ENCODE results near the gene MAT2A.

DNA sequence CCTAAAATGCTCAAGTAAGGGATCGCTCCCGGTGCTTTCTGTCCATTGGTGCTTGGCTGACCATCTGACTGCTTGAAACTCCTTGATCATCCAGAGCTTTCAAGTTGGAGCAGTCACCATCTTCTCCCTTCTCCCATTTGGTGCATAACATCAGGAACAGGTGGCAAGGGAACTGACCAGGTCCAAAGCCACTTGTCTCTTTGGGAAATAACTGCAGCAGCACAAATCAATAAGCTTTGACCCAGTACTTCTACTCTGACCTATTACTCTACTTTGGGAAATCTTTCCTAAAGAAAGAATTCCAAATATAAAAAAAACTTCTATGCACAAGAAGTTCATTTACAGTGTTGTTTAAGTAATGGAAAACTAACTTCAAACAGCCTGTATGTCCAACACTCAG lies 10.6 kb upstream of the MAT2A start:
- TF ChIP-seq, protein P1, sequence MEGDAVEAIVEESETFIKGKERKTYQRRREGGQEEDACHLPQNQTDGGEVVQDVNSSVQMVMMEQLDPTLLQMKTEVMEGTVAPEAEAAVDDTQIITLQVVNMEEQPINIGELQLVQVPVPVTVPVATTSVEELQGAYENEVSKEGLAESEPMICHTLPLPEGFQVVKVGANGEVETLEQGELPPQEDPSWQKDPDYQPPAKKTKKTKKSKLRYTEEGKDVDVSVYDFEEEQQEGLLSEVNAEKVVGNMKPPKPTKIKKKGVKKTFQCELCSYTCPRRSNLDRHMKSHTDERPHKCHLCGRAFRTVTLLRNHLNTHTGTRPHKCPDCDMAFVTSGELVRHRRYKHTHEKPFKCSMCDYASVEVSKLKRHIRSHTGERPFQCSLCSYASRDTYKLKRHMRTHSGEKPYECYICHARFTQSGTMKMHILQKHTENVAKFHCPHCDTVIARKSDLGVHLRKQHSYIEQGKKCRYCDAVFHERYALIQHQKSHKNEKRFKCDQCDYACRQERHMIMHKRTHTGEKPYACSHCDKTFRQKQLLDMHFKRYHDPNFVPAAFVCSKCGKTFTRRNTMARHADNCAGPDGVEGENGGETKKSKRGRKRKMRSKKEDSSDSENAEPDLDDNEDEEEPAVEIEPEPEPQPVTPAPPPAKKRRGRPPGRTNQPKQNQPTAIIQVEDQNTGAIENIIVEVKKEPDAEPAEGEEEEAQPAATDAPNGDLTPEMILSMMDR (IDR thresholded peaks at IDR 0.05) = no peak
- TF ChIP-seq POLR2A (IDR thresholded peaks at IDR 0.05) = no peak
